ENCODE data around the gene CACNA1E. TPM values are rescaled to one million over a fixed set of nuclear protein-coding genes. Genes with fewer than 3 reads are reported as not detected.

The CACNA1E gene
- total RNA-seq, 1 donor from 2014 or later, result 0.08 TPM

DNA sequence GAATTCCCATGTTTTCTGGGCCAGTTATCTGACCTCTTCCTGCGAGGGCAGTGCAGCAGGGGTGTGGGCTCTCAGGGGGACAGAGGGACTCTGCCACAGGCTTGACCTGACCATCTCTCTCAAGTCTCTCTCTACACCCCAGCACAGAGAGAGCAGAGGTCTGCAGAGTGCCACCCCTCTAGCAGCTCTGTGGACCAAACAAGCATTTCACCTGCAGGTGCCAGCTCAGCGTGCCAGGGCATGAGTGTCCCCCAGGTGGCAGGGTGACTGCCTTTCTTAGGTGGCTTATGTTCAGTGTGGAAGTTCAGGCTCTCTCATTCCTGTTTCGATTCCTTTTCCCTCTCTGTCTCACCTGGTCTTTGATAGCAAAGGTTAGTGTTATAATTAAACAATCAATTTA is 191.3 kb downstream of the CACNA1E start:
- no peak for ATAC-seq

DNA sequence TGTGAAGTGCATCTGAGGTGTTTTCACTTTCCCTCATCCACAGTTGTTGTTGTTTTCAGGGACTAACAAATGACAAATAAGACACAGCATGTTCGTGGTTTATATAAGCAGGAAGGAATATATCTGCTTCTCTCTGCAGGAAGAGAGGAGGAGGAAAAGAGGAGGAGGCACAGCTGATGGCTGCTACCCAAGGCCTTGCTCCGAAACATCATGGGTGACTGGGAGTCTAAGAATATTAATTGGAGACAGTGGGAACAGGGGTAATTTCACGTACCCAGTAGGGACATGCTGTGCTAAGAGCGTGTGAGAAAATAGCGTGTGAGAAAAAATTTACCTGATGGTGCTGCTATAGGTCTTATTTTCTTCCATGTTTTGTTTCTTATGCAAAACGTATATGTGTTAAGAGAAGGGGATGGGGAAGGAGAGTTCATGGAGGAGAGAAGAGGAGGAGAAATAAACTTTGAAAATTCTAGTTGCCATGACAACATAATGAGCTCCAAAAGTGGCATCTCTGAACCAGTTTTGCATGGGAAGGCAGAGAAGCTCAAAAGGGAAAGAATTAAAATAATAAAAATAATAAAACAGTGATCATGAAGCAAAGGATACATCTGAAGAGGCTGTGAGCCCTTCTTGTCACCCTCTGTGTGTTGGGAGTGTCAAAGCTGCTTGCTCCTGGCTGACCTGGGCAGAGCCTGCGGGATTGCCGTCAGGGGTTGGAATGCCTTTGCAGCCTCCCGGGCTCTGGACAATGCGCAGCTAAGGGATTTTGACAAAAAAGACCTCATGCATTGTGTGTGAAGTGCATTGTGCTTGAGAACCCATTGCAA is 192.0 kb downstream of the CACNA1E start:
- no peak for DNase-seq (ENCODE audit: low spot score)
- ATAC-seq, result no peak

More for the DNA sequence above, 191.3 kb downstream of the CACNA1E start:
- DNase-seq (ENCODE audit: low spot score), result no peak

DNA sequence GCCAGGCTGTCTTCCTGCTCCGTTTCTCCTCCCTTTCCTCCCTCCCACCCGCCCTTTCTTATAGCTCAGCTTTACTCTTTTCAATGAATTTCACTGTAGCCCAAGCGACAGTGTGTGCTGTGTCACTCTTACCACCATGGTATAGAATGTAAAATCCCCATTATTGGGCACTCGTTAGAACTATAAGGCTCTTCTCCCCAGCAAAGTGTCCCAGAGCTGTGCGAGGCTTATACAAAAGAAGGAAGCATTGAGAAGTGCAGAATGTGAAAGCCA is 192.5 kb downstream of the CACNA1E start:
- no peak for DNase-seq (ENCODE audit: low spot score)
- no peak for ATAC-seq

DNA sequence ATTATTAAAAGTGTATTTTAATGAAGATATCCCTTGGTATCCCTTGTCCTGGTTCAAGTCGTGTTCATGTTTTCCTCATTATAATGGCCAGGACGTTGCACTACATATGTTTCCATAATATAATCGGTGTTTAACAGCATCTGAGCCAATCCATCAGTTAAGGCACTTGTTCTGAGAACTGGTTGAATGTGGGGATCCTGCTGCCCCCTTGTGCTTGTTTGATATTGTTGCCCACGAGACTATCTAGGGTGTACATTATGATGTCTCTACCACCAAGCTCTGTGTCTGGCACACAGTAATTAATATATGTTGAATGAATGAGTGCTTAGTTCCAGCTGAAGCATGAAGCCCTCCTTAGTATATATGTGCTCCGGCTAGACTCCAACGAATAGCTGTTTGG is 193.0 kb downstream of the CACNA1E start:
- peak; percentile 48 for DNase-seq (ENCODE audit: low spot score)
- ATAC-seq, result peak; percentile 92

DNA sequence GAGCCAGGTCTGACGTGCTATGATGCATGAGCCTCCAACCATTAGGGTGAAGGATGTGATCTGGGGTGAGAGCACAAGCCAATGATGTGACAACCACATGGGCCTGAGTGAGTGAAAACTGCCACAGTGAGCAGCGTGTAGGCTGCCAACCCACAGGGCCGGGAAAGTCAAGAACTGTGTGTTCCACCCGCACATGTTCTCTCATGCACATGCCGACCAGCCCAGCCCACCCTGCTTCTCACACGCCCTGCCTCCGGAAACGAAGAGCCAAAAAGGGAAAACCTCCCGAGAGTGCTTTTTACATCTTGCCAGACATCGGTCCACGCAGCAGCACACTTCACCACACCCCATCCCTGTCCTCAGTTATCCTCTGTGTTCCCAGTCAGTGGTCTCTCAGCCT is 197.0 kb downstream of the CACNA1E start:
- ATAC-seq, result no peak

DNA sequence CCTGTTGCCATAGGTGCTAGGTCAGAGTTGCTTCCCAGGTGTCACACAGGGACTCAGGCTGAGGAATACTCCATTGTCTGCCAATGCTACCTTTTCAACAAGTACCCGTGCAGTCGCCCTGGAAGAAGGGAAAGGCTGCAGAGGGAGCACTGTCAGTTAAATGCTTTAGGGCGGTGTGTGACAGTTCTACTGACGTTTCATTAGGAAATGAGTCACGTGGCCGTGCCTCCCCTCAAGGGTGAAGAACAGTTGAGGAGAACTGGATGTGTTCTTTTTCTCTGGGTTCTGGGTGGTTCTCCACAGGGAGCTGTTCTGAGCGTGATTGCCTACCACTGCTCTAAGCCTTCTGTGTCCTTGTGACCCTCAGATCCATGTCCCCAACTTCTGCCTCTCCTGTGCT is 197.6 kb downstream of the CACNA1E start:
- DNase-seq (ENCODE audit: low spot score), result no peak
- no peak for ATAC-seq

More for the DNA sequence above, 197.0 kb downstream of the CACNA1E start:
- DNase-seq (ENCODE audit: low spot score), result no peak

DNA sequence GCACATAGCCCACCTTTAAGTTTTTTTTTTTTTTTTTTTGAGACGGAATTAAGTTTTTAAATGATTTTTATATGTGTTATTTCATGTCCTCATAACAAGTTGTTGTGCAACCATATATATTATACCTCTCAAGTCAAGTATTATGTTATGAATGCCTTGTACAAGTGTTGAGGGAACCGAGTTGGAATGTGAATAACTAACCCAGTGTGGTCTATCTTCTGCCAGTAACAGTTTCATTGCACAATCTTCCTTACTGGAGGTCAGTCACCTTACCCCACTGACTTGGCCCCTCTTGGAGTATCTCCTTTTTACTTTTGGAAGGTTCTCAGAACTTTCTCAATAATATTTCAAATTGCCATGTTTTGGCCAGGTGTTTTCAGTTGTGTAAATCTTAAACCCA is 201.9 kb downstream of the CACNA1E start:
- DNase-seq (ENCODE audit: low spot score), result no peak

DNA sequence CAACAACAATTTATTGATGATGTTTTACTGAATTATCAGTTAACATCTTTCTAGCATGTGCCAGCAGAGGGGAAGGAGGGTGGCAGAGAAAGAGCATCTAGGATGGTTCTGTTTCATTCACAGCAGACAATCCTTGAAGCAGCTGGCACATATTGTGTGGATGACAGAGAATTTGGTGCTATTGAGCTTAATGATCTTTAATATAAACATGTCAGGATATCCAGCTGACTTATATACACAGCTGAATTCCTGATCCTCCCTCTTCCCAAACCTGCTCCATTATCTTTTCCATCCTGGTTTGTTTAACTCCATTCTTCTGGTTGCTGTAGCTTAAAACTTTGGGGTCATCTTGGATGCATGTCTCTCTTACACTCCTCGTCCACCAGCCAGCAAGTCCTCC is 218.6 kb downstream of the CACNA1E start:
- DNase-seq (ENCODE audit: low spot score) (no peak), ATAC-seq (no peak)

More for the DNA sequence above, 201.9 kb downstream of the CACNA1E start:
- no peak for ATAC-seq

DNA sequence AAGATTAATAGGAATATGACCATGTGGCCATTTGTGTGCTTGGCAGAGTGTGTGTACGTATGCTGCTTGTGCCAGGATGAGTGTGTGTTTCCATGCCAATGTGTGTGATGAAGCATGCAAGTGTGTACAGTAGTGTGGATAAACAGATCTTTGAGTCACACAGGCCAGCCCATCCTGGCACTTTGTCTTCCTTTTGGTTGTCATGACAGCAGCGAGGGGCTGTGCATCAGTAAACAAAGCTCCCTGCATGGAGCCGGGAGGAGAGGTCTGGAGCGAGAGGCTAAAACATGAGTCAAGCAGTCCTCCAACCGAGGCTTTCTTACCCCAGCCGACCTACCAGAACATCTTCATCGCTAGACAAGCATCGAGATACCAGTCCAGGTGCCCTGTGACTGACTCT is 221.2 kb downstream of the CACNA1E start:
- ATAC-seq (no peak), DNase-seq (ENCODE audit: low spot score) (no peak)

DNA sequence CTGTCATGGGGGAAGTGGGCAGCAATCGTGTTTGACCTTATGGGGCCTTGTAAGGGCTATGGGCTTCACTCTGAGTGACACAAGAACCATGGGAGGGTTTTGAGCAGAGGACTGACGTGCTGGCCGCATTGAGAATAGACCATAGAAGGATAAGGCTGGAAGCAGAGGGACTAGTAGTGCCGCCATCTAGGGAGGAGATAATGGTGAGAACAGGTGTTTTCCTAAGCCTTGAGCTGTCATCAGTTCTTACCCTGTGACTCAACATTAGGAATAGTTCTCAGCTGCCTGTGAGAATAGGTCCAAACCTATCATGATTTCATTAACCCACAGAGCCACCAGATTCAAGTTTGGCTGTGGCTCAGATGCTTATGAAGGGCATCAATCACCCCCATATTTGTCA is 228.5 kb downstream of the CACNA1E start:
- ATAC-seq (no peak), DNase-seq (ENCODE audit: low spot score) (no peak)

DNA sequence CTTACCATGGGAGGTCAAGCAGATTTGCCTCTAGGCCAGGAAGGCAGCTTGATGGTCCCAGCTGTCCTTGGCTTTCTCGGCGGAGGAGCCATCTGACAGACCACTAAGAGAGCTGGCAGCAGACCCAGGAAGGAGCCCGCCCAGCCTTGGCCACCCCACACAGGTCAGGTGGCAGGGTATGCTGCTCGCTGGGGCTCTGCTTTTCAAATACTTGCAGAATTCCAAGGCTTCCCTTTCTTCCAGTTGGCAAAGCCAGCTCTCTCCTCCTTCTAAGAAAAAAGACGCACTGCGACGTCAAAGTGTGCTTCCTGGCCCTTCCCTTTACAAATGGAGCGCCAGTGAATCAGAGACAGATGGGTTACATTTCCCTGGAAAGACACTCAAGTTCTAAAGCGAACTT is 229.4 kb downstream of the CACNA1E start:
- DNase-seq (ENCODE audit: low spot score), result no peak
- ATAC-seq, result no peak

DNA sequence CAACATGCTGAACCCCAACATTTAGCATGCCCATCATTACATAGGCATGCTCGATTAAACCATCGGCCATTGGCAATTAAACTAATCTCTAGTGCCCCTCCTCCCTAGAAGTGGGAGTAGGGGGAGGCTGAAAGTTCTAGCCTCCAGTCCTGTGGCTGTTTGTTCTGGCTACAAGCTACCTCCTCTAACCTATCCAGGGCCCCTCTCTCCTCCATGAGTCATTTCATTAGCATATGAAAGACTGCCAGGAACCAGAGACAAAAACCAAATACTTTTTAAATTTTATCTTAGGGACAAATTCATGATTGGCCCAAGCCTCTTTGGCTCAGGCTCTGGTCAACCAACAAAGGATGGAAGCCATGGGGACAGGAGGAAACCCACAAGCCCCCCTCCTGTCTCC is 231.1 kb downstream of the CACNA1E start:
- ATAC-seq (no peak), DNase-seq (ENCODE audit: low spot score) (no peak)

DNA sequence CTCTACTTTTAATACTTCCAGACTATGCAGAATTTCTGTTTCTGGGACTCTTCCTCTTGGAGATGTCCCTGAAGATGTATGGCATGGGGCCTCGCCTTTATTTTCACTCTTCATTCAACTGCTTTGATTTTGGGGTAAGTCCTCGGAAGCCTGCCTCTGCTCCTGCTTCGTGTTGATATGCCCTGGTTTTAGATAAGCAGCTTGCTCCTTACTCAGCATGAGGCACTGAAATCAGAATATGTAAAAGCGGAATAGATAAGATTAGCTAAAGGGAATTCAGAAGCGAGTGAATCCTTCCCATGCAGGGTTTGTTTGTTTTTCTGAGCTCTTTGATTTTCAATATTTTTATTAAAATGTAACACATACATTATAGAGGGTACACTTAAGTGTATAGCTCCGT is 234.7 kb downstream of the CACNA1E start:
- ATAC-seq, result no peak
- DNase-seq (ENCODE audit: low spot score), result no peak

DNA sequence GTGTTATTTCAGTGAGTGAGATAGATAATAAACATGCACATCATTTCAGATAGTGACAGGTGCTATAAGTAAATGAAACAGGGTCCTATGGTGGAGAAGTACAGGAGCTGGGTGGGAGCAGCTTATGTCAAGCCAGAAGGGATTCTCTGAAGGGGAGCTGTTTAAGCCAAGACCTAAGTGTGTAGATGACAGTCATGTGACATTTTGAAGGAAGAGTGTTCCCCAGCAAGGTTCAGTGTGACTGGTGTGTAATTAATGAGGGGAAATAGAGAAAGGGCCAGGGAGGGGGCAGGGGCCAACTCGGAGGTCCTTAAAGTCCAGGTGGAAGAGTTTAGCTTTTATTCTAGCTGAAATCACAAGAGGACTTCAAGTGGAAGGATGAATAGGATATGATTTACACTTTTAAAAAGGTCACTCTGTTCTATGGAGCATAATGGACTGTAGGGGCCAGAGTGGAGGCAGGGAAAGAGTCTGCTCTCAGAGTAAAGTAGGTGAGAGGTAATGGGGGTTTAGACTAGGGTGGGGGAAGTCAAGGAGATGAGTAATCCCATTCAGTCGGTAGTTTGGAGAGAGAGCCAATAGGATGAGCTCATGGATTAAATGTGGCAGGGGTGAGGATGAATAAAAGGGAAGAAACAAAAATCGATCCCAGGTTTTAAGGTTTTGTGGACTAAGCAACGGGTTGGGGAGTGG is 243.1 kb downstream of the CACNA1E start:
- no peak for DNase-seq (ENCODE audit: low spot score)
- no peak for ATAC-seq

DNA sequence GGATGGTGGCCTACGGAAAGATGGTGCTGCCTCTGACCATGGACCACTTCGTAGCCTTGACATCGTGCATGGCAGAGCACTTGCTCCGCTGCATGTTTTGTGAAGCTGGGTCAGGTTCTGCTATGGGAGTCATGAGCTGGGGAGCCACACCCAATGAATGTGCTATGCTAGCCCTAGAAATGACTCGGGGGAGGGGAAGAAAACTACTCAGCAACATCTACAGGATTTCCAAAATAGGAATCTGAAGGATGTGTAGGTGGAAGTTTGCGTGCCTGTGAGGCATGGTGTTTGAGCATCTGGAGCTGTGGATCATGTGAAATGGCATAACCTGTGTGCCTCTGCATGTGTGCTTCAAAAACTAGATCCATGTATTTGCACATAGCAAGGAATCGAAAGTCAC is 247.3 kb downstream of the CACNA1E start:
- DNase-seq (ENCODE audit: low spot score), result no peak
- no peak for ATAC-seq

DNA sequence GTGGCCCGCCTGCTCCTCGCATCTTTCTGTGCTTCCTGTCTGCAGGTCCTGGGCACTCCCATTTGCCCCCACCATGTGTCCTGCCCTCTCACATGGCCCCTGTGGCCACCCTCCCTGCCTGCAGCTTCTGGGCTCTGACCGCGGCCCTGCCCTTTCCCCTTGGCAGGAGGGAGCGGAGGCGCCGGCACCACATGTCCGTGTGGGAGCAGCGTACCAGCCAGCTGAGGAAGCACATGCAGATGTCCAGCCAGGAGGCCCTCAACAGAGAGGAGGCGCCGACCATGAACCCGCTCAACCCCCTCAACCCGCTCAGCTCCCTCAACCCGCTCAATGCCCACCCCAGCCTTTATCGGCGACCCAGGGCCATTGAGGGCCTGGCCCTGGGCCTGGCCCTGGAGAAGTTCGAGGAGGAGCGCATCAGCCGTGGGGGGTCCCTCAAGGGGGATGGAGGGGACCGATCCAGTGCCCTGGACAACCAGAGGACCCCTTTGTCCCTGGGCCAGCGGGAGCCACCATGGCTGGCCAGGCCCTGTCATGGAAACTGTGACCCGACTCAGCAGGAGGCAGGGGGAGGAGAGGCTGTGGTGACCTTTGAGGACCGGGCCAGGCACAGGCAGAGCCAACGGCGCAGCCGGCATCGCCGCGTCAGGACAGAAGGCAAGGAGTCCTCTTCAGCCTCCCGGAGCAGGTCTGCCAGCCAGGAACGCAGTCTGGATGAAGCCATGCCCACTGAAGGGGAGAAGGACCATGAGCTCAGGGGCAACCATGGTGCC is 249.1 kb downstream of the CACNA1E start:
- no peak for ATAC-seq
- no peak for DNase-seq (ENCODE audit: low spot score)

DNA sequence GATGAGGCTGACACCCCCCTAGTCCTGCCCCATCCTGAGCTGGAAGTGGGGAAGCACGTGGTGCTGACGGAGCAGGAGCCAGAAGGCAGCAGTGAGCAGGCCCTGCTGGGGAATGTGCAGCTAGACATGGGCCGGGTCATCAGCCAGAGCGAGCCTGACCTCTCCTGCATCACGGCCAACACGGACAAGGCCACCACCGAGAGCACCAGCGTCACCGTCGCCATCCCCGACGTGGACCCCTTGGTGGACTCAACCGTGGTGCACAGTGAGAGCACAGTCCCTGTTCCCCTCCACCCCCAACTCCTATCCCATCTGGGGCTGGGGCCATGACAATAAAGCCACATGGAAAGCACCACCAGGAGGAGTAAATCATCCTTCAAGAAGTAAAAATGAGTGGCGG is 250.2 kb downstream of the CACNA1E start:
- no peak for DNase-seq (ENCODE audit: low spot score)
- no peak for ATAC-seq

DNA sequence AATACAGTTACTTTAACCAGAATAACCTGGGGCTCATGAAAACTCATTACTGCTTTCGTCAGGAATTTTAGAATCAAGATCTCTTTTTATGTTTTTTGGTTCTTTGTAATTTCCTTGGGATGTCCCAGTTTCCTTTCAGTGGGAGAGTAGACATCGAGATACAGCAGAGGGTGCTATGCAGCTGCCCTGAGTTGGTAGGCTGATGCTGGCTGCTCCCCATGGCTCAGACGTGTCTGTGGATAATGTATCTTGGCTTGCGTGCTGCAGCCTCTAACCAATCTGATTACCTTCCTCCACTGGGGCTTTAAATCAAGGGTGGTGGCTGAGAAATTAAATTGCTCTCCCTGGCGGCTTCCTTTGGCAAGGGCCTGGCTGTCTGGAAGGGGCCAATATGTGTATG is 253.7 kb downstream of the CACNA1E start:
- DNase-seq (ENCODE audit: low spot score), result no peak

DNA sequence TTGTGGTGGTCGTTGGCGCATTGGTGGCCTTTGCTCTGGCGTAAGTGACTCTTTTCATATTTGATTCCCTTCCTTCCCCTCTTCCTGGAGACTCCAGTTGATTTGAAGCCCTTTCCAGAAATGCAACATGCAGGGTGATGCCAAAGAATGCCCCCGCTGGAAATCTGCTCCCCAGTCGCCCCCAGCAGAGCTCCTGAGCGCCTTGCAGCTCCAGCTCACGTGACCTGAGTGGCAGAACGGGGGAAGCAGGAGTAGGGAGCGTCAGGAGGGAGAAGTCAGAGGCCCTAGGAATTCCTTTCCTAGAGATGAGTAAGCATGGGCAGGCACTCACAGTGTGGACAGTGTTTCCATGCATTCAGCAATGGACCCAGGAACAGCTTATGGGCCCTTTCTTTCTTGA is 255.9 kb downstream of the CACNA1E start:
- DNase-seq (ENCODE audit: low spot score), result no peak
- ATAC-seq, result no peak

More for the DNA sequence above, 253.7 kb downstream of the CACNA1E start:
- peak; percentile 52 for ATAC-seq

DNA sequence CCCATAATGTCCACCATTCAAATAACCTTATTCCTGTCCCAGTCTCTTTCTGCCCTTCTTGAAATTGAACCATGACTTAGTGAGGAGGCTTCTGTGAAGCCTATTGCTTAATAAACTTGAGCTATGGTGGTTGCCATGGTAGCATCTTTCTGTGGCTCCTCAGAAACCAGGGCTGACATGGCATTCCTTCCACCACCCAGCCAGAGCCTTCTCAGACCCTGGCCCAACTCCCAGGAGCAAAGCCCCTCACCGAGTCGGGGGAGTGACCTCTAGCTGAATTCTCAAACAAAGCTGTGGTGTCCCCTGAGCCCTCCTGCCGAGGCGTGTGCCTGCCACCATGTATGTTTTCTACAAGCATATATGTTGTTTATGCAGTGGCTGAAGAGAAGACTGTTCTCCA is 259.1 kb downstream of the CACNA1E start:
- no peak for ATAC-seq
- DNase-seq (ENCODE audit: low spot score), result no peak

DNA sequence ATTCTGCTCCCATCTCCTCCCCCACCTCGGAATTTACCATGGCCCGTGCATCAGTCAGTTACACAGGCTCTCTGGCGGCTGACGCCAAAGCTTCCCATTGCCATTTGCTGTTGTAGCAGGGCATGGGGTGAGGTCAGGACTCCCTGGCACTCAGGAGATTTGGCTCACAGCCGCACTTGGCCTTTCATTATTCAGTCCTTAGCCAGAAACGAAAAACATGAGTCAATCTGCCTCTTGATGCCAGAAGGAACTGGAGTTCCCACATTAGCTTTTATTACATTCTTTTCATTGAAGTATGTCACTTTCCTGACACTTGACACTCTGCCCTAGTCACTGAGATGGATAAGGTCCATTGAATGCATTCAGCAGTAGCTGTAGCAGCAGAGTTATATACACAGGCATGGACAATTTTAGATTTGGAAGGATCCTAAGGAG is 260.6 kb downstream of the CACNA1E start:
- ATAC-seq (peak; percentile 39), DNase-seq (ENCODE audit: low spot score) (no peak)

DNA sequence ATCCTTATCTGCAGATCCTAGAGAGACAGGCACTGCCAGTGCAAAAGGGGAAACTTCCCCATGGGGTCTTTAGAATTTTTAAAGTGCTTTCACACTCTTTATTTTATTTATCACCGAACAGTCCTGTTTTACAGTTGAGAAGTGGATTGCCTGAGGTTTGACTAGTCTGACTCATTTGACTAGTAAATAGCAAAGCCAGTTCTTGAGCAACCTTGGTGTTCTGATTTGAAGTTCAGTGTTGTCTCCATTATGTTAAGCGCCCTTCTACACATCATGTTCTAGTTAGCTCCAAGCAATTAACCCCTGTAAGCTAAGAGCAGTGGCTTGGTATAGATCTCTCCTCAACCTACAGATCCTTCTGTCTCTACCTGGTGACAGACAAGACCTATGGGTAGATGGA is 262.9 kb downstream of the CACNA1E start:
- ATAC-seq, result no peak
- no peak for DNase-seq (ENCODE audit: low spot score)
